Panc1 (cell line): Measurements from ENCODE around the gene DMTF1. TPM values are rescaled to one million over a fixed set of nuclear protein-coding genes. Genes with fewer than 3 reads are reported as not detected.

Experiments
- ATAC-seq: fragments of 200-7000 bp; cut with Tn5 transposase; 2 replicates; pipeline ENCODE4 v1.9.1; 2020; ENCODE audit warnings: mild to moderate bottlenecking, moderate library complexity
- BruUV-seq: library from RNA; stranded (reverse); fragments of 400-500 nt; replicated peaks from 2 replicates; lab custom pipeline; 2021; lab: Mats Ljungman, UMichigan
- CTCF ChIA-PET: fragments of 300-600 bp; sonication (Branson Sonifier 250); formaldehyde crosslinking; loops from one replicate; lab custom pipeline; 2022; ENCODE audit warnings: antibody characterized with exemption; lab: Charles Lee
- POLR2A ChIA-PET: fragments of 300-600 bp; sonication (Branson Sonifier 250); formaldehyde crosslinking; loops from one replicate; lab custom pipeline; 2022; ENCODE audit warnings: antibody characterized with exemption; lab: Charles Lee
- DNase-seq: peaks from one replicate; pipeline ENCODE4 v3.0.0-alpha.2; 2010; ENCODE audit warnings: low read depth, low spot score
- H3K27ac ChIP-seq: 2 replicates; pipeline ENCODE4 v1.5.1; 2011; ENCODE audit warnings: mild to moderate bottlenecking, low read length, inconsistent platforms
- H3K27me3 ChIP-seq: fragments of 200-500 bp; sonication (Bioruptor generic); 2 replicates; pipeline ENCODE4 v1.6.0; 2014; ENCODE audit warnings: low read length, inconsistent platforms; ENCODE audit not compliant: control insufficient read depth, insufficient read depth
- H3K36me3 ChIP-seq: fragments of 200-500 bp; sonication (Bioruptor generic); 2 replicates; pipeline ENCODE4 v1.5.1; 2014; ENCODE audit warnings: inconsistent platforms, mild to moderate bottlenecking, low read length, moderate library complexity; ENCODE audit not compliant: control insufficient read depth, insufficient read depth
- H3K4me1 ChIP-seq: 2 replicates; pipeline ENCODE4 v1.5.1; 2011; ENCODE audit warnings: inconsistent platforms, mild to moderate bottlenecking, low read length, moderate library complexity; ENCODE audit not compliant: control insufficient read depth, insufficient read depth
- H3K4me3 ChIP-seq, 2 experiments: 2 replicates each; pipeline ENCODE4 v1.5.1; 2011 to 2012; ENCODE audit warnings: low read depth in 2 of 2, low read length in 2 of 2, mild to moderate bottlenecking in 2 of 2, inconsistent platforms in 1 of 2, moderate library complexity in 1 of 2
- H3K9me3 ChIP-seq: fragments of 200-500 bp; sonication (Bioruptor generic); 2 replicates; pipeline ENCODE4 v1.5.1; 2014; ENCODE audit warnings: low read depth, mild to moderate bottlenecking, inconsistent platforms, low read length, moderate library complexity; ENCODE audit not compliant: control insufficient read depth, insufficient read depth
- CTCF ChIP-seq: fragments of 450-650 bp; IDR thresholded peaks from 2 replicates; pipeline ENCODE4 v1.5.1; 2017; ENCODE audit warnings: mild to moderate bottlenecking
- POLR2AphosphoS5 ChIP-seq: IDR thresholded peaks from 2 replicates; pipeline ENCODE4 v1.6.1; 2012; ENCODE audit warnings: mild to moderate bottlenecking, low read depth, low read length, moderate library complexity
- REST ChIP-seq, 2 experiments: IDR thresholded peaks; 2 replicates each; pipeline ENCODE4 v1.6.1; 2011 to 2012; ENCODE audit warnings: low read depth in 2 of 2, control low read depth in 1 of 2, low read length in 1 of 2, mild to moderate bottlenecking in 1 of 2, moderate library complexity in 1 of 2; ENCODE audit not compliant: insufficient read depth in 1 of 2
- SIN3A ChIP-seq: IDR thresholded peaks from 2 replicates; pipeline ENCODE4 v1.6.1; 2012; ENCODE audit warnings: low read depth, mild to moderate bottlenecking, low read length, moderate library complexity, borderline replicate concordance; ENCODE audit not compliant: insufficient read depth
- TCF7L2 ChIP-seq: IDR thresholded peaks from 2 replicates; pipeline ENCODE4 v1.6.1; 2011; ENCODE audit warnings: mild to moderate bottlenecking, low read depth, low read length, inconsistent platforms
- in situ Hi-C: cut with HindIII; loops from 2 replicates; pipeline ENCODE4 v1.10.0; 2016; ENCODE audit warnings: low sequenced_read_pairs, low pct_unique_long_range_greater_than_20kb
- intact Hi-C: fragments of 100-400 bp; cut with micrococcal nuclease; formaldehyde crosslinking; loops from one replicate; pipeline ENCODE4 v1.10.0; 2022; ENCODE audit not compliant: unreplicated experiment
- total RNA-seq: library from RNA; stranded (reverse); gene quantifications from one replicate; pipeline ENCODE4 v1.2.1, GENCODE V29; 2021; ENCODE audit not compliant: unreplicated experiment

DMTF1 gene
- total RNA-seq, 1 experiment from 2014 or later = 54.0 TPM

- CTCF ChIA-PET = no interaction called here
- in situ Hi-C loops (no loop called here), intact Hi-C loops (no loop called here)
- H3K4me1 ChIP-seq = no peaks in the 10 kb centered on the region
- no peak for DNase-seq
- peaks cover 41% of the 10 kb centered on the region for H3K36me3 ChIP-seq
- no peaks in the 10 kb centered on the region for H3K27me3 ChIP-seq
- no peak overlapping the region for H3K4me3 ChIP-seq
- ATAC-seq = no peak
- BruUV-seq = no TSS peak
- no peak overlapping the region for H3K27ac ChIP-seq
- no peaks in the 10 kb centered on the region for H3K9me3 ChIP-seq
- POLR2A ChIA-PET = no interaction called here
- TF ChIP-seq CTCF = no peak
- TF ChIP-seq SIN3A = no peak
- TF ChIP-seq TCF7L2 = no peak
- no peak for TF ChIP-seq REST (IDR thresholded peaks at IDR 0.05; ENCODE audit: insufficient read depth in 1 of 2, low read depth in 2 of 2, low read length in 1 of 2)
- TF ChIP-seq POLR2AphosphoS5 = no peak
Measured at GRCh38 chr7:87199241-87199640, 47.0 kb downstream of the DMTF1 start.

GRCh38 chr7:87199700-87200450 is 47.6 kb downstream of the DMTF1 start:
- in situ Hi-C loops (no loop called here), intact Hi-C loops (no loop called here)
- no peak overlapping the region for H3K4me3 ChIP-seq
- H3K9me3 ChIP-seq = peaks cover 5% of the 10 kb centered on the region; the same call in 1 of the 2 replicates
- TF ChIP-seq SIN3A = no peak
- TF ChIP-seq REST (IDR thresholded peaks at IDR 0.05; ENCODE audit: insufficient read depth in 1 of 2, low read depth in 2 of 2, low read length in 1 of 2) = no peak
- TF ChIP-seq CTCF = no peak
- TF ChIP-seq TCF7L2 = no peak
- no peak for TF ChIP-seq POLR2AphosphoS5
- DNase-seq (no peak), ATAC-seq (no peak)
- H3K36me3 ChIP-seq = peaks cover 35% of the 10 kb centered on the region
- no TSS peak for BruUV-seq
- H3K27ac ChIP-seq = no peak overlapping the region
- POLR2A ChIA-PET = no interaction called here
- CTCF ChIA-PET = no interaction called here
- no peaks in the 10 kb centered on the region for H3K27me3 ChIP-seq
- H3K4me1 ChIP-seq = no peaks in the 10 kb centered on the region
